Measurements from ENCODE around the gene DMWD.

GRCh38 chr19:45785781-45786532, 6.7 kb downstream of the DMWD start:
- TF ChIP-seq EZH2 (IDR thresholded peaks at IDR 0.05; ENCODE audit: low read length, unreplicated experiment): no peak
- no peak for TF ChIP-seq CTCF (conservative IDR thresholded peaks at IDR 0.05; ENCODE audit: low read depth, low read length)
- TF ChIP-seq EZH2phosphoT487 (IDR thresholded peaks at IDR 0.05; ENCODE audit: borderline replicate concordance, low read length): no peak
